K562 (cell line): ENCODE measurements around the gene GRAMD1B. TPM values are rescaled to one million over a fixed set of nuclear protein-coding genes. Genes with fewer than 3 reads are reported as not detected.

Experiments
- ATAC-seq: fragments of 200-7000 bp; cut with Tn5 transposase; 3 replicates; pipeline ENCODE4 v1.9.1; 2020; ENCODE audit warnings: moderate library complexity
- BruUV-seq: library from RNA; stranded (reverse); fragments of 400-500 nt; replicated peaks from 2 replicates; lab custom pipeline; 2021; lab: Mats Ljungman, UMichigan
- CTCF ChIA-PET: fragments of 300-600 bp; formaldehyde crosslinking; extraction: SDS; loops from one replicate; lab custom pipeline; 2021; ENCODE audit warnings: low intra/inter-chr PET ratio; lab: Yijun Ruan, JAX
- POLR2A ChIA-PET: fragments of 300-600, 350-650 bp; sonication (Branson Sonifier 250); formaldehyde crosslinking; extraction: SDS; loops from one replicate; lab custom pipeline; 2021; ENCODE audit warnings: antibody characterized with exemption, inconsistent platforms; lab: Yijun Ruan, JAX
- DNase-seq, 4 experiments: peaks; one replicate each; pipeline versions ENCODE4 v3.0.0 to v3.0.0-alpha.2; 2011 to 2018; ENCODE audit warnings: low spot score in 3 of 4, mixed read lengths in 3 of 4; ENCODE audit errors: extremely low read depth in 1 of 4
- FAIRE-seq: peaks from 2 replicates; lab custom pipeline; 2011; peaks lifted over from hg19 to GRCh38; lab: Jason Lieb, UNC
- H2AFZ ChIP-seq: 2 replicates; pipeline ENCODE4 v1.6.0; 2011; ENCODE audit warnings: low read depth, low read length, control low read depth, inconsistent platforms
- H3K27ac ChIP-seq: fragments of 200-600 bp; 3 replicates; pipeline ENCODE4 v1.8.0; 2011; ENCODE audit warnings: low read depth, mild to moderate bottlenecking, control low read depth, inconsistent platforms, low read length, moderate library complexity, mixed read lengths; ENCODE audit errors: extremely low read depth
- H3K27me3 ChIP-seq, 2 experiments: fragments of 300-600 bp in 1 of 2; 2 replicates in 1 of 2; 3 replicates in 1 of 2; pipeline versions ENCODE4 v1.6.0 to v1.8.0; 2011; ENCODE audit warnings: inconsistent platforms in 2 of 2, low read length in 2 of 2, mild to moderate bottlenecking in 1 of 2, mixed read lengths in 1 of 2, moderate library complexity in 1 of 2; ENCODE audit not compliant: control insufficient read depth in 2 of 2, insufficient read depth in 2 of 2
- H3K36me3 ChIP-seq: fragments of 300-600 bp; 3 replicates; pipeline ENCODE4 v1.8.0; 2011; ENCODE audit warnings: mild to moderate bottlenecking, low read length, inconsistent platforms; ENCODE audit not compliant: control insufficient read depth, insufficient read depth
- H3K4me1 ChIP-seq, 2 experiments: fragments of 200-600 bp in 1 of 2; replicated peaks in 1 of 2; 2 replicates in 1 of 2; 3 replicates in 1 of 2; pipeline versions ENCODE4 v1.5.1 to v1.8.0; 2011; ENCODE audit warnings: inconsistent platforms in 2 of 2, low read length in 2 of 2, mild to moderate bottlenecking in 1 of 2, mixed read lengths in 1 of 2, moderate library complexity in 1 of 2; ENCODE audit not compliant: control insufficient read depth in 2 of 2, insufficient read depth in 2 of 2
- H3K4me2 ChIP-seq: 2 replicates; pipeline ENCODE4 v1.6.1; 2011; ENCODE audit warnings: low read length, control low read depth, inconsistent platforms, mixed read lengths; ENCODE audit not compliant: insufficient read depth
- H3K4me3 ChIP-seq: fragments of 200-600 bp; sonication (generic), shearing (Covaris generic); 2 replicates; pipeline ENCODE4 v1.5.1; 2016; ENCODE audit warnings: control low read depth, inconsistent platforms
- H3K79me2 ChIP-seq: fragments of 200-600 bp; 3 replicates; pipeline ENCODE4 v1.8.0; 2011; ENCODE audit warnings: low read length, inconsistent platforms; ENCODE audit not compliant: control insufficient read depth, insufficient read depth
- H3K9ac ChIP-seq, 2 experiments: 2 replicates each; pipeline versions ENCODE4 v1.6.0 to v1.6.1; 2011; ENCODE audit warnings: low read depth in 2 of 2, low read length in 2 of 2, control low read depth in 1 of 2, inconsistent platforms in 1 of 2, mild to moderate bottlenecking in 1 of 2, mixed read lengths in 1 of 2; ENCODE audit not compliant: insufficient read depth in 1 of 2
- H3K9me1 ChIP-seq: one replicate; pipeline ENCODE4 v1.6.0; 2011; ENCODE audit warnings: inconsistent platforms, mild to moderate bottlenecking, low read length, moderate library complexity; ENCODE audit not compliant: control insufficient read depth, insufficient read depth
- H3K9me3 ChIP-seq: replicated peaks from 2 replicates; pipeline ENCODE4 v1.5.1; 2011; ENCODE audit warnings: low read depth, low read length, inconsistent platforms; ENCODE audit not compliant: control insufficient read depth, insufficient read depth
- H4K20me1 ChIP-seq: replicated peaks from 2 replicates; pipeline ENCODE4 v1.6.1; 2011; ENCODE audit warnings: low read length, inconsistent platforms, mixed read lengths; ENCODE audit not compliant: control insufficient read depth, insufficient read depth
- AFF1 ChIP-seq, 2 experiments: fragments of 450-650 bp; IDR thresholded peaks; 2 replicates each; pipeline ENCODE4 v1.6.1; 2018; ENCODE audit warnings: mild to moderate bottlenecking in 2 of 2, low read depth in 1 of 2; ENCODE audit not compliant: partially characterized antibody in 2 of 2
- NR2C2 ChIP-seq, 2 experiments: fragments of 200-800 bp in 1 of 2; sonication (Bioruptor generic) in 1 of 2; sonication (generic) in 1 of 2; formaldehyde crosslinking in 1 of 2; IDR thresholded peaks; 2 replicates each; pipeline versions ENCODE4 v1.6.1 to v1.8.0; 2016 to 2022; ENCODE audit warnings: mild to moderate bottlenecking in 1 of 2, missing compliant biosample characterization in 1 of 2, missing genetic modification characterization in 1 of 2, missing genetic modification reagents in 1 of 2
- PHF21A ChIP-seq: fragments of 450-650 bp; IDR thresholded peaks from 2 replicates; pipeline ENCODE4 v1.6.1; 2017; ENCODE audit warnings: low read depth, borderline replicate concordance
- RFX5 ChIP-seq: IDR thresholded peaks from 2 replicates; pipeline ENCODE4 v1.6.1; 2011; ENCODE audit warnings: low read depth, mild to moderate bottlenecking, improper control_type of control experiment, low read length
- RREB1 ChIP-seq: fragments of 250-450 bp; sonication (Bioruptor Pico); IDR thresholded peaks from 2 replicates; pipeline ENCODE4 v1.4.0; 2020
- SNAPC5 ChIP-seq: fragments of 250-450 bp; sonication (Bioruptor Pico); IDR thresholded peaks from 2 replicates; pipeline ENCODE4 v1.8.0; 2021; ENCODE audit warnings: moderate library complexity, mild to moderate bottlenecking, inconsistent platforms
- SOX6 ChIP-seq: fragments of 450-650 bp; IDR thresholded peaks from 2 replicates; pipeline ENCODE4 v1.6.1; 2014; ENCODE audit warnings: mild to moderate bottlenecking
- ZBTB26 ChIP-seq: fragments of 450-650 bp; formaldehyde crosslinking; IDR thresholded peaks from 2 replicates; pipeline ENCODE4 v1.4.0; 2022; ENCODE audit warnings: missing genetic modification characterization
- WGBS: fragments of 100-300 bp; shearing (Covaris generic); methylation state at CpG from one replicate; pipeline ENCODE4 v1.1.6; 2016; ENCODE audit warnings: low coverage, mixed read lengths; ENCODE audit not compliant: insufficient coverage; ENCODE audit errors: missing lambda C conversion rate; 5-methylcytosine and 5-hydroxymethylcytosine counted together
- in situ Hi-C: fragments of 300-500 bp; cut with MboI; formaldehyde crosslinking; loops from 4 replicates; pipeline ENCODE4 v1.15.0; 2018; ENCODE audit warnings: inconsistent platforms, mixed read lengths
- intact Hi-C: fragments of 100-400 bp; cut with micrococcal nuclease; formaldehyde crosslinking; loops from 2 replicates; pipeline ENCODE4 v1.14.2; 2022
- polyA plus RNA-seq, 8 experiments: library from polyadenylated mRNA; depleted of rRNA in 4 of 8; stranded (reverse) in 5 of 8; unstranded in 3 of 8; fragments of >200 nt; fragmentation: Nextera tagmentation in 2 of 8; fragmentation: Illumina TruSeq in 1 of 8; extraction: Ambion mirVana in 2 of 8; extraction: Trizol in 1 of 8; gene quantifications; 2 replicates each; pipeline versions ENCODE4 v1.2.1 to v1.2.3, GENCODE V29; 2011 to 2014; ENCODE audit warnings: inconsistent platforms in 1 of 8, missing spikeins in 1 of 8
- total RNA-seq, 7 experiments: library from RNA; depleted of rRNA in 6 of 7; stranded (reverse); fragments of >200 nt in 6 of 7; fragmentation: Illumina TruSeq in 2 of 7; extraction: Trizol in 2 of 7; gene quantifications; 2 replicates each; pipeline versions ENCODE4 v1.2.1 to v1.2.3, GENCODE V29; 2011 to 2021; ENCODE audit warnings: low replicate concordance in 1 of 7

The GRAMD1B gene
- total and polyA plus RNA-seq, 9 of the 15 experiments (the other 6 are each of a cell fraction or from before 2014, with no cell fraction given), result 0.31 TPM; not detected in 8

GRCh38 chr11:123607781-123608180 lies 177.7 kb downstream of the GRAMD1B start:
- intact Hi-C loops (no loop called here), in situ Hi-C loops (no loop called here)
- ChIA-PET POLR2A (no interaction called here), CTCF (no interaction called here)
- Histone ChIP-seq H4K20me1 (no peaks in the 10 kb centered on the region; the same call in 1 of the 2 replicates), H3K4me3 (no peak overlapping the region), H3K4me1 (no peaks in the 10 kb centered on the region), H3K9me1 (no peaks in the 10 kb centered on the region), H3K27me3 (peaks cover 3 to 49% of the 10 kb centered on the region in 2 experiments; a peak in 4 of 5 replicates), H3K27ac (no peak overlapping the region), H3K9me3 (no peaks in the 10 kb centered on the region), H3K79me2 (no peaks in the 10 kb centered on the region), H2AFZ (no peak overlapping the region), H3K9ac (no peak overlapping the region), H3K36me3 (no peaks in the 10 kb centered on the region), H3K4me2 (no peak overlapping the region)
- FAIRE-seq (no peak), DNase-seq (no peak), ATAC-seq (no peak)
- WGBS, result 0% methylated on average over 1 of the region's 1 CpG
- TF ChIP-seq RREB1 (CRISPR knock-in tag) (no peak), ZBTB26 (CRISPR knock-in tag) (no peak), PHF21A (no peak), RFX5 (no peak), AFF1 (IDR thresholded peaks at IDR 0.05; ENCODE audit: low read depth in 1 of 2, partially characterized antibody in 2 of 2) (no peak), SNAPC5 (CRISPR knock-in tag) (no peak), SOX6 (no peak), NR2C2 (CRISPR knock-in tag; IDR thresholded peaks at IDR 0.05) (no peak), NR2C2 (tag; IDR thresholded peaks at IDR 0.05) (no peak)
- no TSS peak for BruUV-seq
